Cardiac fibroblast (primary cell): ENCODE data around the gene SPSB4.

Experiments used
- DNase-seq, 2 donors: peaks; one replicate each; pipeline versions ENCODE4 v3.0.0 to v3.0.0-alpha.2; 2010; ENCODE audit warnings: low read depth in 2 of 2
- H3K4me3 ChIP-seq, 2 donors: replicated peaks in 1 of 2; 1 replicate in 1 of 2; 2 replicates in 1 of 2; pipeline ENCODE4 v1.5.1; 2011; ENCODE audit warnings: low read depth in 2 of 2, low read length in 2 of 2, mild to moderate bottlenecking in 2 of 2, moderate library complexity in 1 of 2
- CTCF ChIP-seq: IDR thresholded peaks from one replicate; pipeline ENCODE4 v1.5.1; 2011; ENCODE audit warnings: low read depth, mild to moderate bottlenecking, low read length, inconsistent platforms

Gene SPSB4

GRCh38 chr3:141067206-141067974 is 16.2 kb downstream of the SPSB4 start:
- H3K4me3 ChIP-seq: no peak overlapping the region
- no peak for TF ChIP-seq CTCF
- no peak for DNase-seq

GRCh38 chr3:141070229-141070628 is 19.1 kb downstream of the SPSB4 start:
- no peak for DNase-seq
- no peak for TF ChIP-seq CTCF
- H3K4me3 ChIP-seq: no peak overlapping the region

- DNase-seq: no peak
- TF ChIP-seq CTCF: no peak
- no peak overlapping the region for H3K4me3 ChIP-seq
Observed at GRCh38 chr3:141070727-141071357, 19.7 kb downstream of the SPSB4 start.

GRCh38 chr3:141071681-141072260 is 20.6 kb downstream of the SPSB4 start:
- DNase-seq: no peak
- TF ChIP-seq CTCF: no peak
- H3K4me3 ChIP-seq: no peak overlapping the region

- DNase-seq: no peak
- no peak overlapping the region for H3K4me3 ChIP-seq
- TF ChIP-seq CTCF: no peak
Observed at GRCh38 chr3:141072950-141073349, 21.8 kb downstream of the SPSB4 start.

- no peak overlapping the region for H3K4me3 ChIP-seq
- DNase-seq: no peak
- no peak for TF ChIP-seq CTCF
Observed at GRCh38 chr3:141073580-141073979, 22.4 kb downstream of the SPSB4 start.
